NB4 (cell line): ENCODE results near the gene REEP1.

Experiments
- DNase-seq: peaks from one replicate; pipeline ENCODE4 v3.0.0; 2010; ENCODE audit warnings: low read depth
- H3K4me3 ChIP-seq: one replicate; pipeline ENCODE4 v1.5.1; 2011; ENCODE audit warnings: mild to moderate bottlenecking, low read depth, low read length, moderate library complexity
- CTCF ChIP-seq: IDR thresholded peaks from one replicate; pipeline ENCODE4 v1.5.1; 2012; ENCODE audit warnings: low read depth, low read length
- MYC ChIP-seq: IDR thresholded peaks from 2 replicates; pipeline ENCODE4 v1.6.1; 2011; ENCODE audit warnings: low read depth, low read length
- POLR2A ChIP-seq: IDR thresholded peaks from 2 replicates; pipeline ENCODE4 v1.6.1; 2011; ENCODE audit warnings: mild to moderate bottlenecking; ENCODE audit not compliant: insufficient read length; ENCODE audit errors: extremely low read depth
- TF ChIP-seq, protein P1 (sequence below): IDR thresholded peaks from 2 replicates; pipeline ENCODE4 v1.6.1; 2011; ENCODE audit warnings: low read depth, low read length

REEP1 gene

GRCh38 chr2:86175828-86176227 is 161.6 kb downstream of the REEP1 start:
- no peak for DNase-seq
- H3K4me3 ChIP-seq = no peak overlapping the region
- TF ChIP-seq POLR2A (no peak), CTCF (no peak), MYC (no peak)
- TF ChIP-seq, protein P1, sequence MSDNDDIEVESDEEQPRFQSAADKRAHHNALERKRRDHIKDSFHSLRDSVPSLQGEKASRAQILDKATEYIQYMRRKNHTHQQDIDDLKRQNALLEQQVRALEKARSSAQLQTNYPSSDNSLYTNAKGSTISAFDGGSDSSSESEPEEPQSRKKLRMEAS = no peak

GRCh38 chr2:86174445-86174844 is 163.0 kb downstream of the REEP1 start:
- no peak for DNase-seq
- TF ChIP-seq MYC (no peak), CTCF (no peak), POLR2A (no peak)
- TF ChIP-seq, protein P1 = no peak
- no peak overlapping the region for H3K4me3 ChIP-seq

DNA sequence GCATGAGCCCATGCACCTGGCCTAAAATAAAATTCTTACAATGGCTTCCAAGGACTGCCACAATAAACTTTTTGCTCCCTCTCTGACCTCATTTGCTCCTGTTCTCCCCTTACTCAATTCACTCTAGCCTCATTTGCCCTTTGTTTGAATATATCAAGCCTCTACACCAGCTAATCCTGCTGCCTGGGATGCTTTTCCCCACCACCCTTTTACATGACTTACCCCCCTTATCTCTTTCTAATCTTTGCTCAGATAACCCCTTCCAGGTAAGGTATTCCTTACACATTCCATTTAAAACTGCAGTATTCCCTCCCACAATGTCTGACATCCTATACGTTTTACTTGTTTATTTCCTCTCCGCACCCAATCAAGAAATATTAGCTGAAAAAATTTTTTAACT is 164.8 kb downstream of the REEP1 start:
- no peak overlapping the region for H3K4me3 ChIP-seq
- TF ChIP-seq CTCF (no peak), MYC (no peak), POLR2A (no peak)
- TF ChIP-seq, protein P1 = no peak
- DNase-seq = no peak

GRCh38 chr2:86171295-86171694 is 166.1 kb downstream of the REEP1 start:
- TF ChIP-seq MYC (no peak), CTCF (no peak), POLR2A (no peak)
- TF ChIP-seq, protein P1 = no peak
- no peak for DNase-seq
- H3K4me3 ChIP-seq = no peak overlapping the region

DNA sequence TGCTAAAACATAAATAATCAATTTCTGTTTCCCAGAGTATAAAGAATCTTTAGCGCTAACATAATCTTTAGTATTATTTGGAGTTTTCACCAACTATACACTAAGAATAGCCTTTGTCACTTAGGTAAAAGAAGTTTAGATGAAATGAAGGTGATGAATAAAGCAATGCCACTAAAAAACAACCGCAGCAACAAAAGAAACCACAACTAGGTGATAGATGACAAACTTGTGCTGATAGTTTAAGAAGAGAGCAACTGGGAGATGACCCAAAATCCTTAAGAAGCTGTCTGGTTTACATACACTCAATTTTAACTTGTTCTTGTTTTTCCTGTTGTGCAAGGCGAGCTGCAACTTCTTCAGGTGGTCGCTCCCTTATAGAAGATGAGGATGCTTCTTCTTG is 167.0 kb downstream of the REEP1 start:
- no peak for DNase-seq
- H3K4me3 ChIP-seq = no peak overlapping the region
- TF ChIP-seq, protein P1 = no peak
- TF ChIP-seq CTCF (no peak), POLR2A (no peak), MYC (no peak)
